Naive thymus-derived CD8-positive, alpha-beta T cell (primary cell): Measurements from ENCODE around the gene GOLIM4. TPM values are rescaled to one million over a fixed set of nuclear protein-coding genes. Genes with fewer than 3 reads are reported as not detected.
A peak's percentile ranks its signal among the peaks of the same experiment; 100 is the strongest.

Source experiments
- ATAC-seq, 2 donors: fragments of 150-1000 bp; cut with Tn5 transposase in 1 of 2; sonication (Bioruptor Pico), chemical (Tn5 transposase) in 1 of 2; 1 replicate in 1 of 2; 2 replicates in 1 of 2; pipeline ENCODE4 v1.10.0; 2021; ENCODE audit warnings: mild to moderate bottlenecking in 2 of 2, moderate library complexity in 2 of 2
- POLR2A ChIA-PET: fragments of 350-600 bp; sonication (Branson Sonifier 250); formaldehyde crosslinking; loops from one replicate; lab custom pipeline; 2021; ENCODE audit warnings: antibody characterized with exemption; lab: Charles Lee
- DNase-seq, 10 donors: peaks; one replicate each; pipeline versions ENCODE4 v3.0.0 to v3.0.0-alpha.2; 2020 to 2022
- H3K27ac Mint-ChIP-seq, 10 donors: one replicate each; pipeline ENCODE4 v1.8.0; 2020 to 2022; ENCODE audit warnings: mild to moderate bottlenecking in 10 of 10, mixed read lengths in 10 of 10, moderate library complexity in 4 of 10, inconsistent platforms in 1 of 10
- H3K27me3 Mint-ChIP-seq, 5 donors: one replicate each; pipeline ENCODE4 v1.8.0; 2021 to 2022; ENCODE audit warnings: mixed read lengths in 5 of 5
- H3K36me3 Mint-ChIP-seq, 3 donors: one replicate each; pipeline ENCODE4 v1.8.0; 2020 to 2022; ENCODE audit warnings: mixed read lengths in 3 of 3, mild to moderate bottlenecking in 2 of 3, inconsistent platforms in 1 of 3
- H3K4me1 Mint-ChIP-seq, 4 donors: one replicate each; pipeline ENCODE4 v1.8.0; 2021 to 2022; ENCODE audit warnings: mixed read lengths in 4 of 4
- H3K4me3 Mint-ChIP-seq, 10 donors: one replicate each; pipeline ENCODE4 v1.8.0; 2020 to 2022; ENCODE audit warnings: mild to moderate bottlenecking in 10 of 10, mixed read lengths in 10 of 10, moderate library complexity in 6 of 10, inconsistent platforms in 1 of 10
- H3K9me3 Mint-ChIP-seq, 9 donors: one replicate each; pipeline ENCODE4 v1.8.0; 2020 to 2022; ENCODE audit warnings: mixed read lengths in 9 of 9, mild to moderate bottlenecking in 3 of 9, inconsistent platforms in 1 of 9, moderate library complexity in 1 of 9
- polyA plus RNA-seq, 3 donors: library from polyadenylated mRNA; unstranded; fragments of 300-500 nt; fragmentation: Illumina TruSeq; gene quantifications; one replicate each; pipeline ENCODE4 v1.2.3, GENCODE V29; 2021
- total RNA-seq, 8 experiments: library from RNA in 2 of 8; stranded (reverse) in 2 of 8; gene quantifications; one replicate each; pipeline ENCODE4 v1.2.3 and lab custom pipeline; 2021 to 2026

Gene GOLIM4
- total and polyA plus RNA-seq, 5 experiments from 2014 or later, result 0.17 to 0.66 (median 0.25) TPM; not detected in 1

DNA sequence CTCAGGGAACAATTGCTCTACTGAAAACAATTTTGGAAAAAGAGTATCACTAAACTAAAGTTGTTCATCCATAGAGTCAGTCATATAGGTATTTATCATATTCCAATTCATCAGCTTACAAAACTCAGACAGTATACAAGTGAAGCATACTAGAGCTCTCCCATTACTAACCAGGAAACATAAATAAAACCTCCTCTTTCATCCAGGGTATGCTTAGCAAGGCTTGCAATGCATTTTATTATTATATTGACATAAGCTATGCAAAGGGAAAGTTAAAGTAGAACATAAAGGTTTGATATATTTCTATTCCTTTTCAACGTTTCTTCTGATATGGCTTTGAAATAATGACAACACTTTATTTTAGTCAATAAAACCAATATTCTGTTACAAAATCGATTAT, 106.7 kb downstream of the GOLIM4 start:
- POLR2A ChIA-PET, result no interaction called here
- no peak for DNase-seq
- H3K4me3 Mint-ChIP-seq, result no peak overlapping the region
- H3K4me1 Mint-ChIP-seq, result no peaks in the 10 kb centered on the region
- no peak for ATAC-seq
- H3K9me3 Mint-ChIP-seq, result peaks cover 0 to 4% (median 0%) of the 10 kb centered on the region in 9 donors
- peaks cover 0 to 4% (median 0%) of the 10 kb centered on the region in 5 donors for H3K27me3 Mint-ChIP-seq
- H3K36me3 Mint-ChIP-seq, result no peaks in the 10 kb centered on the region
- no peak overlapping the region for H3K27ac Mint-ChIP-seq

GRCh38 chr3:167983583-167983982, 112.1 kb downstream of the GOLIM4 start:
- Mint-ChIP-seq H3K27ac (no peak overlapping the region), H3K27me3 (peaks cover 0 to 18% (median 0%) of the 10 kb centered on the region in 5 donors), H3K36me3 (no peaks in the 10 kb centered on the region), H3K9me3 (peaks cover 0 to 4% (median 0%) of the 10 kb centered on the region in 9 donors), H3K4me3 (no peak overlapping the region), H3K4me1 (no peaks in the 10 kb centered on the region)
- ATAC-seq, result no peak
- no peak for DNase-seq
- POLR2A ChIA-PET, result no interaction called here

GRCh38 chr3:167978486-167978885, 117.2 kb downstream of the GOLIM4 start:
- POLR2A ChIA-PET, result no interaction called here
- no peaks in the 10 kb centered on the region for H3K4me1 Mint-ChIP-seq
- no peaks in the 10 kb centered on the region for H3K36me3 Mint-ChIP-seq
- peak overlapping the region in 1 of 10 donors; percentile 66 for H3K27ac Mint-ChIP-seq
- ATAC-seq (no peak), DNase-seq (no peak)
- peaks cover 0 to 9% (median 0%) of the 10 kb centered on the region in 5 donors for H3K27me3 Mint-ChIP-seq
- no peak overlapping the region for H3K4me3 Mint-ChIP-seq
- H3K9me3 Mint-ChIP-seq, result no peaks in the 10 kb centered on the region

DNA sequence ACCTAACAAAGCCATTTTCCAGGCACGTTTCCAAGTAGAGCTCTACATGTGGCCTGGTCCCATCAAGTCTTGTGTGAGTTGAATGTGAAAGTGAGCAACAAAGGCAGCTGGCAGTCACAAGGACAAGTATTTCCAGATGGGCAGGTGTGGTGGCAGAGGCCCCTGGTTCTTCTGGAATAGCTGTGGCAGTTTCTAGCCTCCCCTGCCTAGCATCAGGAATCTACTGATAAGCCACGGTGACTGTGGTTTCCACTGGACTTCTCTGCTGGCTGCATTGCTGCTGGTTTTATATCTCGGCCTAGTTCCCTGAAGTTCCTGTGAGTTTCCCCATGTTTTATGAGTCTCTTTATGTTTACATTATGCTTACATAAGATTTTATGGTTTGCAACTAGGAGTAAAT, 117.7 kb downstream of the GOLIM4 start:
- DNase-seq (no peak), ATAC-seq (no peak)
- H3K27me3 Mint-ChIP-seq, result peaks cover 0 to 9% (median 0%) of the 10 kb centered on the region in 5 donors
- no peaks in the 10 kb centered on the region for H3K36me3 Mint-ChIP-seq
- POLR2A ChIA-PET, result no interaction called here
- H3K4me3 Mint-ChIP-seq, result no peak overlapping the region
- H3K4me1 Mint-ChIP-seq, result no peaks in the 10 kb centered on the region
- no peaks in the 10 kb centered on the region for H3K9me3 Mint-ChIP-seq
- no peak overlapping the region for H3K27ac Mint-ChIP-seq

- H3K4me3 Mint-ChIP-seq, result no peak overlapping the region
- ATAC-seq (no peak), DNase-seq (no peak)
- POLR2A ChIA-PET, result no interaction called here
- H3K4me1 Mint-ChIP-seq, result no peaks in the 10 kb centered on the region
- H3K27me3 Mint-ChIP-seq, result peaks cover 0 to 9% (median 0%) of the 10 kb centered on the region in 5 donors
- H3K36me3 Mint-ChIP-seq, result no peaks in the 10 kb centered on the region
- H3K27ac Mint-ChIP-seq, result no peak overlapping the region
- H3K9me3 Mint-ChIP-seq, result no peaks in the 10 kb centered on the region
These were observed 119.0 kb downstream of the GOLIM4 start for GRCh38 chr3:167976516-167977361.

- POLR2A ChIA-PET, result no interaction called here
- ATAC-seq (no peak), DNase-seq (no peak)
- Mint-ChIP-seq H3K27me3 (peaks cover 0 to 3% (median 0%) of the 10 kb centered on the region in 5 donors), H3K4me1 (no peaks in the 10 kb centered on the region), H3K27ac (no peak overlapping the region), H3K9me3 (no peaks in the 10 kb centered on the region), H3K36me3 (no peaks in the 10 kb centered on the region), H3K4me3 (no peak overlapping the region)
These were observed 121.8 kb downstream of the GOLIM4 start for GRCh38 chr3:167973901-167974300.

DNA sequence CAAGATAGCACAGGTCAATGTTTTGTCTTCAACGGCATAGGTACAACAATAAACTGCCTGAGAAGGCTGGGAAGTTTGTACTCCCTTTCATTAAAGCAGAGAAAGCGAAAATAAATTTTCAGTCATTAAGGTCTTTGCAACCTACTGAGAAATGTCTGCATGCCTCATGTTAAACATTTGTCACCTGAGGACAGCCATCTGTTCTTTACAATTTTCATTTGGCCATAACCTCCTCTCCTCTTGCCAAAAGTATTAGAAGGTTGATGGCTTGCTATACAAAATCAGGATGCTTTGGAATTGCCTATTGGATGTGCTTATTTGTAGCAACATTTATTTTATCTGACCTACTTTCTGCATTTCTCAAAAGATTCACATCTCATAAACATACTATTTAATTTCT, 122.7 kb downstream of the GOLIM4 start:
- ATAC-seq, result no peak
- H3K4me3 Mint-ChIP-seq, result no peak overlapping the region
- H3K9me3 Mint-ChIP-seq, result no peaks in the 10 kb centered on the region
- H3K27ac Mint-ChIP-seq, result no peak overlapping the region
- no peaks in the 10 kb centered on the region for H3K4me1 Mint-ChIP-seq
- H3K27me3 Mint-ChIP-seq, result peaks cover 0 to under 1% (median 0%) of the 10 kb centered on the region in 5 donors
- no peak for DNase-seq
- no peaks in the 10 kb centered on the region for H3K36me3 Mint-ChIP-seq
- POLR2A ChIA-PET, result no interaction called here

GRCh38 chr3:167972502-167972901, 123.2 kb downstream of the GOLIM4 start:
- H3K4me3 Mint-ChIP-seq, result no peak overlapping the region
- ATAC-seq (no peak), DNase-seq (no peak)
- H3K9me3 Mint-ChIP-seq, result no peaks in the 10 kb centered on the region
- no peaks in the 10 kb centered on the region for H3K4me1 Mint-ChIP-seq
- no peak overlapping the region for H3K27ac Mint-ChIP-seq
- no peaks in the 10 kb centered on the region for H3K36me3 Mint-ChIP-seq
- peaks cover 0 to 3% (median 0%) of the 10 kb centered on the region in 5 donors for H3K27me3 Mint-ChIP-seq
- POLR2A ChIA-PET, result no interaction called here

- Mint-ChIP-seq H3K27ac (no peak overlapping the region), H3K27me3 (peaks cover 0 to 13% (median 3%) of the 10 kb centered on the region in 5 donors), H3K9me3 (peaks cover 0 to 2% (median 0%) of the 10 kb centered on the region in 9 donors), H3K4me1 (peaks cover 0 to 2% (median 0%) of the 10 kb centered on the region in 4 donors), H3K36me3 (no peaks in the 10 kb centered on the region), H3K4me3 (no peak overlapping the region)
- DNase-seq (no peak), ATAC-seq (no peak)
- POLR2A ChIA-PET, result no interaction called here
These were observed 126.2 kb downstream of the GOLIM4 start for GRCh38 chr3:167969548-167969947.

GRCh38 chr3:167967257-167968036, 128.3 kb downstream of the GOLIM4 start:
- POLR2A ChIA-PET, result no interaction called here
- no peak overlapping the region for H3K27ac Mint-ChIP-seq
- DNase-seq, result no peak
- no peak overlapping the region for H3K4me3 Mint-ChIP-seq
- ATAC-seq, result no peak
- H3K36me3 Mint-ChIP-seq, result no peaks in the 10 kb centered on the region
- peaks cover 0 to 13% (median 3%) of the 10 kb centered on the region in 5 donors for H3K27me3 Mint-ChIP-seq
- H3K9me3 Mint-ChIP-seq, result peaks cover 0 to 2% (median 0%) of the 10 kb centered on the region in 9 donors
- H3K4me1 Mint-ChIP-seq, result peaks cover 0 to 2% (median 0%) of the 10 kb centered on the region in 4 donors
